ENCODE results near the gene ZNF488. TPM values are rescaled to one million over a fixed set of nuclear protein-coding genes. Genes with fewer than 3 reads are reported as not detected.
"Not testable (repeated sequence)": the region's sequence is repeated elsewhere in the genome, so short reads cannot be mapped to it uniquely, and the experiment has no call there.

Gene ZNF488
- total RNA-seq, 2 experiments from 2014 or later = 0.12 TPM; not detected in 1

DNA sequence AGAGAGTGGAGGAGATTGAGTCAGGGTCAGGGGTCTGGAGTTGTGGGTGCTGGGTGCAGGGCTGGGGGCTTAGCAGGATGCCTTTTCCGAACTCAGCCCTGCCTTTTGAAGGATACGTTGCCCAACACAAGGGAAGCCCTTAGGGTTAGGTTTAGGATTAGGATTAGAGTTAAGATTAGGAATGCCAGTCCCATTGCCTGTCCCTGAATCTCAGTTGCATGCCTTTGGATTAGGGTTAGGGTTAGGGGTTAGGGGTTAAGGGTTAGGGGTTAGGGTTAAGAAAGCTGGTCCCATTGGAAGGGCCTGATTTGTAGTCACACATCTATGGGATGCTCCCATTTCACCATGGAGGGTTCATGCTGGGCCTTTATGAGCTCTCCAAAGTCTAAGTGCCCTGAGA, 20.8 kb upstream of the ZNF488 start:
- DNase-seq (no peak), ATAC-seq (no peak)
- Mint-ChIP-seq H3K4me1 (no peaks in the 10 kb centered on the region), H3K27ac (no peak overlapping the region), H3K36me3 (no peaks in the 10 kb centered on the region), H3K9me3 (ENCODE audit: low read depth) (no peaks in the 10 kb centered on the region), H3K4me3 (no peak overlapping the region), H3K27me3 (peaks cover 5% of the 10 kb centered on the region)
- CTCF ChIA-PET = no interaction called here

DNA sequence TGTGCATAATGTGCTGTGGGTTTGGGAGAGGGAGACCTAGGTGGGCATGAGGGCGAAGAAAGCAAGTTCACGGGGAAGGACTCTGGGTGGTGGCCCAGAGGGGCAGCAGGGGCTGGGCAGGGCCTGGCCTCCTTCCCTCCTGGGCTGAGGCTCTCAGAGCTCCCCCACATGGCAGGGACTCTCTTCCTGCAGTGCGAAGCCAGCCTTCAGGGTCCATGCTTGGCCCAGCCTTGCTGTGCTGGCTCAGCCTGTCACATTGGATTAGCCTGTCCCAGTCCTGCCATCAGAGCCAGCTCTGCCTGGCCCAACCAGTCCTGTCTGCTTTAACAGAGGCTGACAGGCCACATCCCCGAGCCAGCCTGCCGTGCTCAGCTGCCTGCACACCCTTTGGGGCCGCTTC, 20.4 kb upstream of the ZNF488 start:
- Mint-ChIP-seq H3K4me1 (no peaks in the 10 kb centered on the region), H3K27ac (no peak overlapping the region), H3K27me3 (peaks cover 5% of the 10 kb centered on the region), H3K36me3 (no peaks in the 10 kb centered on the region), H3K9me3 (ENCODE audit: low read depth) (no peaks in the 10 kb centered on the region), H3K4me3 (no peak overlapping the region)
- CTCF ChIA-PET = no interaction called here
- no peak for ATAC-seq
- DNase-seq = no peak

DNA sequence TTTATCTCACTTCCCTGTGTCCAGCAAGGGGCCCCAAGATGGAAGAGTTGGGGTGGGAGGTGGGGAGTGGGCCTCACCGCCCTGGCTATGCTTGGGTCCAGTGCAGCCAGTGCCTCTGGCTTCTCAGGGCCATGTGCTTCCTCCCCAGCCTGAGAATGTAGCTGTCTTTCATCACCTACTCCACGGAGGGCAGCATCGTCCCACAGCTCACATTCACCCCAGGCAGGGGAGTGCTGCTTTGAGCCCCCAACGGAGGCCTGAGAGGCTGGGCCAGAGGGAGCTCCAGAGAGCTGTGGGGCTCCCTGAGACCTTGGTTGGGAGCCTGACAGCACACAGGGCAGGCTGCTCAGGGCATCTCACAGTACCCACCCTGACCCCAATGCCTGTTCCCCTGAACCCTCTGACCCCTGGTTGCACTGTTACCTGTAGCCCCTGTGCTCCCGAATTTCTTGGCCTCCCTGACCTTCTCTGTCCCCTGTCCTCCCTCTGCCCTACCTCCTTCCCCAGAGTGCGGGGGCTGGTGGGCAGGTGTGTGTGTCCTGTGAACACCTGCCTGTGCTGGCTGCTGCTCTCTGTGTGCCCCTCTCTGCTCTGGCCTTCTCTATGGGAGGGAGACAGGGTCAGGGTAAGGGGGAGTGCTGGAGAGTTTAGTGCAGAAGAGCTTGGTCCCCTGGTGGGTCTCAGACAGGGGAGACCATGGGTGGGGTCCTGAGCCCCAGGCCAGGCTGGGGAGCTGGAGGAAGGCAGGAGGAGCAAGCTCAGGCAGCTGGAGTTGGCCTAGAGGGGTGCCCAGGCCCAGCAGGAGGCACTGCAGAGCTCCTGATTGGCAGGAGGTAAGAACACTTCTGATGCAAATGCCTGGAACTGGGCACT, 19.6 kb upstream of the ZNF488 start:
- peaks cover 9% of the 10 kb centered on the region for H3K27me3 Mint-ChIP-seq
- no peaks in the 10 kb centered on the region for H3K36me3 Mint-ChIP-seq
- peak; percentile 34 for DNase-seq
- H3K9me3 Mint-ChIP-seq (ENCODE audit: low read depth) = no peaks in the 10 kb centered on the region
- CTCF ChIA-PET = no interaction called here
- H3K4me3 Mint-ChIP-seq = no peak overlapping the region
- H3K4me1 Mint-ChIP-seq = no peaks in the 10 kb centered on the region
- no peak overlapping the region for H3K27ac Mint-ChIP-seq
- no peak for ATAC-seq

DNA sequence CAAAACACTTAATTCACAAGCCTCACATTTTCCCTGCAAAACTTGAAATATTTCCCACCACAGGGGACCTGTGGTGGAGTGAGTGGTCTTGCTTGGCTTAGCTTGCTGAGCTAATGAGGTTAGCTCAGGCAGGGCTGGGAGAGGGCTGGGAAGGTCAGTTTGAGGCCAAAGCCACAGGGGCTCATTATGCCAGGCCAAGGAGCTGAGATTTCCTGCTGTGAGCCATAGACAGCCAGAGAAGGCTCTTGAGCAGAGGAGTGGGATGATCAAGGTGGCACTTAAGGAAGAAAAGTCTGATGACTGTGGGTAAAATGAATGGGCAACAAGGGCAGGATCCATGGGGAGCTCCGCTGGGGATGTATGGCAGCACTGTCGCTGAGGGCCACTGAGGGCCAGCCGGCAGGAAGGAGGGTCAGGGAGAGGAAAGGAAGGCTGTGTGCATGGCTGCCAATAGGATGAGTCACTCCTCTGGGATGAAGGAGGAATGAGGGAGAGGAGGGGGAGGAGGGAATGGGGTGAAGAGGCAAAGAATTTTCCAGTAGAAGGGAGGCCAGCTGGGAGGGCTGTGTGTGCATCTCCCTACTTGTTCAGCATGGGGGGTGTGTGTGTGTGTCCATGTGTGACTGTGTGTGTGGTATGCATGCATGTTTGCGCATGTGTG, 18.7 kb upstream of the ZNF488 start:
- H3K27me3 Mint-ChIP-seq = peaks cover 15% of the 10 kb centered on the region
- no peak overlapping the region for H3K27ac Mint-ChIP-seq
- CTCF ChIA-PET = no interaction called here
- ATAC-seq (no peak), DNase-seq (peak; percentile 27)
- no peaks in the 10 kb centered on the region for H3K36me3 Mint-ChIP-seq
- no peak overlapping the region for H3K4me3 Mint-ChIP-seq
- H3K9me3 Mint-ChIP-seq (ENCODE audit: low read depth) = no peaks in the 10 kb centered on the region
- H3K4me1 Mint-ChIP-seq = no peaks in the 10 kb centered on the region

DNA sequence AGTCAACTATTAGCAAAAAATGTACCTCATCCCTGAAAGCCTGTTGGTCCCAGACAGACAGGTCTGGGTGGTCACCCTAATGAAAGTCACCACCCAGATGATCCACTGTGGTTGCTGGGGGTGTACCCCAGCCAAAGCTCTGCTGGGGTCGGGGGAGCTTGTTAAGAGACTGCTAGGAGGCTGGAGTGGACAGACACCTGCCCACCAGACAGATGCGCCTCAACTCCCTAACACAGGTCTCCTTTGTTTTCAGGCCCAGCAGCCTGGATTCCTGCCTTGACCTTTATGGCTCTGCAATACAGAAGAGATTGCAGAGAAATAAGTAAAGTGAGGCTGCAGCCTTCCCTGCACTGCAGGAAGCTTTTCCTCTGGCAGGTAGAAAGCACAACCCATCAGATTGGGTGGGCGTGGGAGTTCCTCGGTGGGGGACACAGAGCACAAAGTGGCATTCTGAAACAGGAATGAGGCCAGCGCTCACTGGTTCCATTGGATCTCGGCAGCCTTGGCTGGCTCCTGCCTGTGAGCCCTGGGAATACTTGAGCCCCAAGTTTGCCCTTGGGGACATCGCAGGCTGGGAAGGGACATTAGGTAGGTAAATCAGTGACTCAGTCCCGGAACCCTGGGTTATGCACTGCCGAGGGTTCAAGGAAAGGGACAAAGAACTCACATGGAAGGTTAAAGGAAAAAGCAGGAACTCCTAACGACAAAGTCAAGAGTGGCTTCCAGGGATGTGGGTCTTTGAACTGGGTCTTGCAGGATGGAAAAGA, 18.0 kb upstream of the ZNF488 start:
- DNase-seq (peak; percentile 21), ATAC-seq (no peak)
- CTCF ChIA-PET = no interaction called here
- H3K9me3 Mint-ChIP-seq (ENCODE audit: low read depth) = no peaks in the 10 kb centered on the region
- no peak overlapping the region for H3K27ac Mint-ChIP-seq
- H3K4me3 Mint-ChIP-seq = no peak overlapping the region
- no peaks in the 10 kb centered on the region for H3K4me1 Mint-ChIP-seq
- H3K27me3 Mint-ChIP-seq = peaks cover 15% of the 10 kb centered on the region
- no peaks in the 10 kb centered on the region for H3K36me3 Mint-ChIP-seq

DNA sequence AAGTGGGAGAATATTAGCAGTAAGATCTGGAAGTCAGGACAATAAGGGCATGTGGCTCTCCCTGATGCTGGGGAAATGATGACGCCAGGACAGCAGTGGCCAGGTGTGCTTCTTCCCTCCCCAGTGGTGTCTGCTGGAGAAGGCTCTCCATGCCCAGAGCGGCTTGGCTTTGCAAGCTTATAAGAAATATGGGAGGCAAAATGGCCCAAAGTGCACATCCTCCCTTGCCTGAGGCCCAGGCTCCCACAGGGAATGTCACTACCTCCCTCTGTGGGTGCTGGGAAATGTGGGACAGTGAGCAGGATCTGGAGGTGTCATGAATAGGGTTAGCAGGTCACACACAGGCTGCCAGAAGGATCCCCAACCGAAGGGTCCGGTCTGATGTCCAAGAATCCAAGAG, 17.1 kb upstream of the ZNF488 start:
- H3K4me1 Mint-ChIP-seq = peaks cover 3% of the 10 kb centered on the region
- peaks cover 20% of the 10 kb centered on the region for H3K27me3 Mint-ChIP-seq
- CTCF ChIA-PET = no interaction called here
- peak; percentile 26 for DNase-seq
- H3K36me3 Mint-ChIP-seq = no peaks in the 10 kb centered on the region
- H3K27ac Mint-ChIP-seq = no peak overlapping the region
- no peaks in the 10 kb centered on the region for H3K9me3 Mint-ChIP-seq (ENCODE audit: low read depth)
- no peak for ATAC-seq
- no peak overlapping the region for H3K4me3 Mint-ChIP-seq

DNA sequence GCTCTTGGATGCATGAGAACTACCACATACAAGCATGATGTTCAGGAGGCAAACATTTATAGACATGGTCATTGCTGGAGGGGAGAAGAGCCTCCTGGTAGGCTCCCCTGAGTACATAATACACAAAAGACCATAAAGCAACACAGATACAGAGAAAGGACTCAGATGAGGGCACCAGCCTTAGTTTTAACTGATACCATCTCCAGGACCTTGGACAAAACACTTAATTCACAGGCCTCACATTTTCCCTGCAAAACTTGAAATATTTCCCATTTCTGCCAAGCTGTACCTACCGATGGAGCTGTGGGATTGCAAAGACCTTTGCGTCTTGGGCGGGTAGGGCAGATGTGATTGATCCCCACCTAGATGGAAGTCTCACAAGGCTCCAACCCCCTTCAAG, 16.7 kb upstream of the ZNF488 start:
- Mint-ChIP-seq H3K4me3 (no peak overlapping the region), H3K4me1 (peaks cover 3% of the 10 kb centered on the region), H3K27ac (no peak overlapping the region), H3K9me3 (ENCODE audit: low read depth) (no peaks in the 10 kb centered on the region), H3K27me3 (peaks cover 20% of the 10 kb centered on the region), H3K36me3 (no peaks in the 10 kb centered on the region)
- ATAC-seq (no peak), DNase-seq (no peak)
- CTCF ChIA-PET = no interaction called here

DNA sequence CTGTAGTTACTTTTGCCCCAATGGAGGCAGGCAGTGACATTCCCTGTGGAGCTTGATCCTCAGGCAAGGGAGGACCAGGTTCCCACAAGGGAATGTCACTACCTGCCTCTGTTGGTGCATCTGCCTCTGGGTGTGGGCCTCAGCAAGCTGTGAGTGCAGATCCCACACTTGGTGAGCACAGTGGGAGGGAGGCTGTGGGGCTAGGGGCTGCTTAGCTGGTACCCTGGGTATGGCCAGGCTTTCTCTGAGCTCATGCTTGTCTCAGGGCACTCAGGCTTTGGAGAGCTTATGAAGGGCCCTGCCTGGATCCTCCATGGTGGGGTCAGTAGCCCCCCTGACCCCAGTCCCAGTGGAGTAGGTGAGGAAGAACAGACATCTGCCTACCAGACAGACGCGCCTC, 16.2 kb upstream of the ZNF488 start:
- Mint-ChIP-seq H3K4me3 (no peak overlapping the region), H3K27ac (no peak overlapping the region), H3K9me3 (ENCODE audit: low read depth) (no peaks in the 10 kb centered on the region), H3K36me3 (no peaks in the 10 kb centered on the region), H3K27me3 (peaks cover 25% of the 10 kb centered on the region), H3K4me1 (peaks cover 3% of the 10 kb centered on the region)
- DNase-seq = no peak
- ATAC-seq = no peak
- CTCF ChIA-PET = no interaction called here

DNA sequence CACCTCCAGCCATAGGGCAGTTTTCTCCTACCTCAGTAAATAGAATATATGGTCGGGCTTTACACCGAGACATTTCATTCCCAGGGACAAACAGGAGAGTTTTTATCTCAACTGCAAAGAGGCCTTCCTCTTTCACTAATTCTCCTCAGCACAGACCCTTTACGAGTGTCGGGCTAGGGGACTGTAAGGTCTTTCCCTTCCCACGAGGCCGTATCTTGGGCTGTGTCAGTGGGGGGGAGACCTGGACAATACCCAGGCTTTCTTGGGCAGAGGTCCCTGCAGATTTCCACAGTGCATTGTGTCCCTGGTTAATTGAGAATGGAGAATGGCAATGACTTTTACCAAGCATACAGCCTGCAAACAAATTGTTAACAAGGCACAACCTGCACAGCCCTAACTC, 13.2 kb upstream of the ZNF488 start:
- ATAC-seq = no peak
- peaks cover 50% of the 10 kb centered on the region for H3K27me3 Mint-ChIP-seq
- CTCF ChIA-PET = no interaction called here

DNA sequence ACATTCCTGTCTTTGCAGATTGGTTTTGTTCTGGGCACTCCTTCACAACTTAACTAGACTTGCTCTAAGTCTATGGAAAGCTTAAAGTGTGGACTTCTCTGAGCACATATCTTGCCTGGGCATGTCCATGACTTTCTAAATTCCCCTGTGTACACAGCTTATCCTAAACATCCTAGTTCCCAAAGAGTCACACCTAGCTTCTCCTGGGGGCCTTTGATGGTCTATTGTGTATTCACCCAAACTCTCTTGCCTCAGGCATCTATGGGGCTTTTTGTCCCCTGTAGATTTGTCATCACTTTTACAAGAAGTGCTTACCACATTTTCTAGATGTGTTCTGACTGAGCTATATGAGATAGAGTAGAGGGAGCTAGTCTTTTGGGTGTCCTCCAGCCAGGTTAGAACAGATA, 12.2 kb upstream of the ZNF488 start:
- Mint-ChIP-seq H3K27me3 (peaks cover 53% of the 10 kb centered on the region), H3K4me1 (peaks cover 3% of the 10 kb centered on the region), H3K36me3 (no peaks in the 10 kb centered on the region), H3K27ac (no peak overlapping the region), H3K9me3 (ENCODE audit: low read depth) (no peaks in the 10 kb centered on the region), H3K4me3 (no peak overlapping the region)
- CTCF ChIA-PET = interaction anchor here (0.7 to 0.9 kb wide), 2 partner anchors 83 to 372 kb away, joined by 3 to 4 read pairs; no protein-coding TSS in a partner anchor
- DNase-seq (peak; percentile 15), ATAC-seq (no peak)

More for the DNA sequence above, 13.2 kb upstream of the ZNF488 start:
- H3K4me1 Mint-ChIP-seq = peaks cover 3% of the 10 kb centered on the region
- no peak overlapping the region for H3K27ac Mint-ChIP-seq
- H3K9me3 Mint-ChIP-seq (ENCODE audit: low read depth) = no peaks in the 10 kb centered on the region
- H3K4me3 Mint-ChIP-seq = no peak overlapping the region
- no peak for DNase-seq
- no peaks in the 10 kb centered on the region for H3K36me3 Mint-ChIP-seq

DNA sequence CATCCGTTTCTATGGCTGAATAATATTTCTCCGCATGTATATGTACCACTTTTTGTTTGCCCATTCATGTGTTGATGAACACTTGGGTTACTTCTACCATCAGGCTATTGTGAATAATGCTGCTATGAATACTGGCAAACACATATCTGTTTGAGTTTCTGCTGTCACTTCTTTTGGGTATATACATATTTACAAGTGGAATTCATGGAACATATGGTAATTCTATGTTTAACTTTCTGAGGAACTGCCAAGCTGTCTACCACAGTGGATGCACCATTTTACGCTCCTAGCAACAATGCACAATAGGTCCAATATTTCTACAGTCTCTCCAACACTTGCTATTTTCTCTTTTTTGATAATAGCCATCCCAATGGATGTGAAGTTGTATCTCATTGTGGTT, 5.5 kb upstream of the ZNF488 start:
- CTCF ChIA-PET = no interaction called here
- peaks cover 4% of the 10 kb centered on the region for H3K4me1 Mint-ChIP-seq
- no peak for ATAC-seq
- no peak overlapping the region for H3K4me3 Mint-ChIP-seq
- H3K27ac Mint-ChIP-seq = no peak overlapping the region
- no peak for DNase-seq
- peaks cover 57% of the 10 kb centered on the region for H3K27me3 Mint-ChIP-seq
- peaks cover 14% of the 10 kb centered on the region for H3K9me3 Mint-ChIP-seq (ENCODE audit: low read depth)
- peaks cover 9% of the 10 kb centered on the region for H3K36me3 Mint-ChIP-seq

DNA sequence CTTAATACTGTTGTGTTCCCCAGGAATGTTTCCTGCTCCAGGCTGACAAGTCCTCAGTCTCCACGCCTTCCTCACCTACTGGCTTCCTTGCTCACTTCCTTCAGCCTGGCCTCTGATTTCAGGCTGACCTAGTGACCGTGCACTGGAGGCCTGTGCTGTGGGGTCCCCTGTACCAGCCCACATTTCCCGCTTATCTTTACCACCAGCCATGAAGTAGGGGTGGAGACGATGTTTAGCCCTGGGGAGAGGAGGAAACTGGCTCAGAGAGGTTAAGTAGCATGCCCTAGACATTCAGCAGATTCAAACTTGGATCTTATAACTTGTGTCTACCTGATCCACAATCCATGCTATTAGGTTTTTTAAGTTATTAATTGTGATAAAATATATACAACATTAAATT, 4.8 kb upstream of the ZNF488 start:
- peaks cover 4% of the 10 kb centered on the region for H3K4me1 Mint-ChIP-seq
- CTCF ChIA-PET = no interaction called here
- peaks cover 52% of the 10 kb centered on the region for H3K27me3 Mint-ChIP-seq
- peaks cover 9% of the 10 kb centered on the region for H3K36me3 Mint-ChIP-seq
- no peak overlapping the region for H3K27ac Mint-ChIP-seq
- H3K9me3 Mint-ChIP-seq (ENCODE audit: low read depth) = peaks cover 14% of the 10 kb centered on the region
- peak; percentile 5 for DNase-seq
- no peak for ATAC-seq
- no peak overlapping the region for H3K4me3 Mint-ChIP-seq

DNA sequence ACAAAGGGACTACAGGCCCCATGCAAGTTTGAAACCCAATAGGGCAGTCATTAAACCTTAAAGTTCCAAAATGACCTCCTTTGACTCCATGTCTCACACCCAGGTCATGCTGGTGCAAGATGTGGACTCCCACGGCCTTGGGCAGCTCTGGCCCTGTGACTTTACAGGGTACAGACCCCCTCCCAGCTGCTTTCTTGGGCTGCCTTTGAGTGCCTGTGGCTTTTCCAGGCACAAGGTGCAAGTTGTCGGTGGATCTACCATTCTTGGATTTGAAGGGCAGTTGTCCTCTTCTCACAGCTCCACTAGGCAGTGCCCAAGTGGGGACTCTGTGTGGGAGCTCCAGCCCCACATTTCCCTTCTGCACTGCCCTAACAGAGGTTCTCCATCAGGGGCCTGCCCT, 2.0 kb upstream of the ZNF488 start:
- peak; percentile 16 for DNase-seq
- Mint-ChIP-seq H3K4me1 (peaks cover 10% of the 10 kb centered on the region), H3K9me3 (ENCODE audit: low read depth) (peaks cover 14% of the 10 kb centered on the region), H3K27me3 (peaks cover 56% of the 10 kb centered on the region)
- CTCF ChIA-PET, H3K27ac Mint-ChIP-seq, H3K4me3 Mint-ChIP-seq, H3K36me3 Mint-ChIP-seq, ATAC-seq: not testable (repeated sequence)
